ENCODE data around the gene NKG7. TPM values are rescaled to one million over a fixed set of nuclear protein-coding genes. Genes with fewer than 3 reads are reported as not detected.

The NKG7 gene
- total and polyA plus RNA-seq, 2 experiments from 2014 or later: not detected

GRCh38 chr19:51415187-51415586, 42.7 kb upstream of the NKG7 start:
- no peak for DNase-seq (ENCODE audit: low spot score)
- no peak overlapping the region for H3K4me3 Mint-ChIP-seq
- Histone ChIP-seq H3K4me3 (no peak overlapping the region), H3K4me2 (no peak overlapping the region), H3K79me2 (replicated peaks; ENCODE audit: insufficient read depth) (no peaks in the 10 kb centered on the region), H3F3A (replicated peaks; ENCODE audit: low read depth) (no peaks in the 10 kb centered on the region), H3K27me3 (ENCODE audit: insufficient read depth) (no peaks in the 10 kb centered on the region), H3K36me3 (ENCODE audit: insufficient read depth) (no peaks in the 10 kb centered on the region), H3K4me1 (ENCODE audit: insufficient read depth) (peaks cover 9% of the 10 kb centered on the region; the same call in 1 of the 2 replicates), H2AFZ (no peak overlapping the region), H3K27ac (ENCODE audit: low read depth) (no peak overlapping the region), H4K20me1 (replicated peaks; ENCODE audit: insufficient read depth) (no peaks in the 10 kb centered on the region), H3K9me2 (ENCODE audit: insufficient read depth) (no peaks in the 10 kb centered on the region)
- H3K36me3 Mint-ChIP-seq (ENCODE audit: low read depth): peaks cover 7% of the 10 kb centered on the region; the same call in 1 of the 3 replicates
- no peaks in the 10 kb centered on the region for H3K9me3 Mint-ChIP-seq
- no peak overlapping the region for H3K27ac Mint-ChIP-seq
- H3K4me1 Mint-ChIP-seq: peaks cover 16% of the 10 kb centered on the region
- no peak for TF ChIP-seq EZH2 (IDR thresholded peaks at IDR 0.05; ENCODE audit: low read depth, unreplicated experiment)
- ATAC-seq: no peak
- peaks cover 24% of the 10 kb centered on the region for H3K27me3 Mint-ChIP-seq (ENCODE audit: insufficient read depth, low read depth, poor library complexity)

- Histone ChIP-seq H3F3A (replicated peaks; ENCODE audit: low read depth) (peaks cover 4% of the 10 kb centered on the region; the same call in 1 of the 2 replicates), H3K79me2 (replicated peaks; ENCODE audit: insufficient read depth) (no peaks in the 10 kb centered on the region), H4K20me1 (replicated peaks; ENCODE audit: insufficient read depth) (no peaks in the 10 kb centered on the region), H3K4me3 (no peak overlapping the region), H3K4me2 (no peak overlapping the region), H2AFZ (no peak overlapping the region), H3K27me3 (ENCODE audit: insufficient read depth) (no peaks in the 10 kb centered on the region), H3K9me2 (ENCODE audit: insufficient read depth) (no peaks in the 10 kb centered on the region), H3K4me1 (ENCODE audit: insufficient read depth) (peaks cover 31% of the 10 kb centered on the region), H3K27ac (ENCODE audit: low read depth) (no peak overlapping the region), H3K36me3 (ENCODE audit: insufficient read depth) (no peaks in the 10 kb centered on the region; the same call in 1 of the 2 replicates)
- H3K4me3 Mint-ChIP-seq: no peak overlapping the region
- no peak overlapping the region for H3K27ac Mint-ChIP-seq
- ATAC-seq: no peak
- peaks cover 34% of the 10 kb centered on the region for H3K4me1 Mint-ChIP-seq
- H3K27me3 Mint-ChIP-seq (ENCODE audit: insufficient read depth, low read depth, poor library complexity): peaks cover 13% of the 10 kb centered on the region
- H3K36me3 Mint-ChIP-seq (ENCODE audit: low read depth): peaks cover 18% of the 10 kb centered on the region
- peaks cover 8% of the 10 kb centered on the region for H3K9me3 Mint-ChIP-seq
- DNase-seq (ENCODE audit: low spot score): no peak
- TF ChIP-seq CTCF (conservative IDR thresholded peaks at IDR 0.05; ENCODE audit: low read depth in 2 of 2): no peak
- TF ChIP-seq ETS1 (IDR thresholded peaks at IDR 0.05): no peak
- TF ChIP-seq POLR2AphosphoS5 (IDR thresholded peaks at IDR 0.05; ENCODE audit: low read depth): no peak
- no peak for TF ChIP-seq ZNF331 (CRISPR knock-in tag; IDR thresholded peaks at IDR 0.05; ENCODE audit: low read depth)
- TF ChIP-seq EZH2phosphoT487 (IDR thresholded peaks at IDR 0.05; ENCODE audit: unreplicated experiment): no peak
- no peak for TF ChIP-seq STAT1 (IDR thresholded peaks at IDR 0.05; ENCODE audit: unreplicated experiment)
- no peak for TF ChIP-seq NANOG (IDR thresholded peaks at IDR 0.05; ENCODE audit: borderline replicate concordance)
- no peak for TF ChIP-seq JUNB (IDR thresholded peaks at IDR 0.05; ENCODE audit: unreplicated experiment)
- TF ChIP-seq ZNF114 (CRISPR knock-in tag; IDR thresholded peaks at IDR 0.05): no peak
- TF ChIP-seq REST (IDR thresholded peaks at IDR 0.05; ENCODE audit: unreplicated experiment): no peak
- TF ChIP-seq EZH2 (IDR thresholded peaks at IDR 0.05; ENCODE audit: low read depth, unreplicated experiment): no peak
Observed at GRCh38 chr19:51410950-51411748, 38.7 kb upstream of the NKG7 start.
